Ectodermal cell (in vitro differentiated cells): ENCODE results near the gene DNAJC22.
"Not testable (repeated sequence)": the region's sequence is repeated elsewhere in the genome, so short reads cannot be mapped to it uniquely, and the experiment has no call there.

Experiments used
- H3K27ac ChIP-seq: 2 replicates; pipeline ENCODE4 v1.7.0; 2013; ENCODE audit warnings: mild to moderate bottlenecking, low read depth, low read length; ENCODE audit not compliant: insufficient read depth, poor library complexity, severe bottlenecking
- H3K27me3 ChIP-seq: 2 replicates; pipeline ENCODE4 v1.7.0; 2013; ENCODE audit warnings: mild to moderate bottlenecking, low read length; ENCODE audit not compliant: insufficient read depth, control insufficient read depth, poor library complexity, severe bottlenecking
- H3K36me3 ChIP-seq: one replicate; pipeline ENCODE4 v1.7.0; 2013; ENCODE audit warnings: low read length; ENCODE audit not compliant: control insufficient read depth, insufficient read depth
- H3K4me1 ChIP-seq: one replicate; pipeline ENCODE4 v1.7.0; 2013; ENCODE audit warnings: low read length; ENCODE audit not compliant: control insufficient read depth, insufficient read depth
- H3K4me3 ChIP-seq: 2 replicates; pipeline ENCODE4 v1.7.0; 2013; ENCODE audit warnings: low read depth, low read length, control low read depth; ENCODE audit not compliant: insufficient read depth
- H3K9me3 ChIP-seq: 2 replicates; pipeline ENCODE4 v1.7.0; 2013; ENCODE audit warnings: mild to moderate bottlenecking, low read length, moderate library complexity; ENCODE audit not compliant: control insufficient read depth
- WGBS, 2 experiments: methylation state at CpG; one replicate each; pipeline ENCODE4 v1.1.7; 2013; ENCODE audit warnings: missing lambda C conversion rate in 2 of 2; 5-methylcytosine and 5-hydroxymethylcytosine counted together

DNAJC22 gene

GRCh38 chr12:49330631-49331379 is 15.9 kb upstream of the DNAJC22 start:
- H3K27me3 ChIP-seq, result peaks cover 41% of the 10 kb centered on the region
- no peaks in the 10 kb centered on the region for H3K4me1 ChIP-seq
- no peak overlapping the region for H3K27ac ChIP-seq
- 89 to 93% methylated on average over 14 of the region's 14 CpGs for WGBS, 2 experiments
- peaks cover 38% of the 10 kb centered on the region for H3K36me3 ChIP-seq
- no peaks in the 10 kb centered on the region for H3K9me3 ChIP-seq
- H3K4me3 ChIP-seq, result no peak overlapping the region

GRCh38 chr12:49331380-49332222 is 15.1 kb upstream of the DNAJC22 start:
- H3K27ac ChIP-seq, result no peak overlapping the region
- H3K9me3 ChIP-seq, result no peaks in the 10 kb centered on the region
- H3K4me3 ChIP-seq, result no peak overlapping the region
- no peaks in the 10 kb centered on the region for H3K4me1 ChIP-seq
- H3K27me3 ChIP-seq, result peaks cover 49% of the 10 kb centered on the region
- 67 to 68% methylated on average over 11 of the region's 11 CpGs for WGBS, 2 experiments
- peaks cover 32% of the 10 kb centered on the region for H3K36me3 ChIP-seq

GRCh38 chr12:49332441-49332861 is 14.2 kb upstream of the DNAJC22 start:
- no peak overlapping the region for H3K27ac ChIP-seq
- H3K9me3 ChIP-seq, result no peaks in the 10 kb centered on the region
- peaks cover 57% of the 10 kb centered on the region for H3K27me3 ChIP-seq
- 67 to 70% methylated on average over 17 of the region's 17 CpGs for WGBS, 2 experiments
- H3K4me1 ChIP-seq, result peaks cover 3% of the 10 kb centered on the region
- peaks cover 23% of the 10 kb centered on the region for H3K36me3 ChIP-seq
- H3K4me3 ChIP-seq, result no peak overlapping the region

- Histone ChIP-seq H3K36me3 (peaks cover 20% of the 10 kb centered on the region), H3K27me3 (peaks cover 62% of the 10 kb centered on the region), H3K27ac (no peak overlapping the region), H3K4me1 (peaks cover 8% of the 10 kb centered on the region), H3K4me3 (no peak overlapping the region), H3K9me3 (no peaks in the 10 kb centered on the region)
- 48 to 53% methylated on average over 40 of the region's 40 CpGs for WGBS, 2 experiments
Measured at GRCh38 chr12:49332891-49333371, 13.8 kb upstream of the DNAJC22 start.

GRCh38 chr12:49333778-49334177 is 12.9 kb upstream of the DNAJC22 start:
- not testable (repeated sequence) for H3K27ac ChIP-seq, H3K4me3 ChIP-seq, H3K9me3 ChIP-seq
- H3K36me3 ChIP-seq, result peaks cover 19% of the 10 kb centered on the region
- peaks cover 10% of the 10 kb centered on the region for H3K4me1 ChIP-seq
- peaks cover 71% of the 10 kb centered on the region for H3K27me3 ChIP-seq
- 91 to 93% methylated on average over 19 to 20 of the region's 21 CpGs for WGBS, 2 experiments

GRCh38 chr12:49334226-49334625 is 12.5 kb upstream of the DNAJC22 start:
- Histone ChIP-seq H3K27ac (no peak overlapping the region), H3K4me1 (peaks cover 10% of the 10 kb centered on the region), H3K9me3 (no peaks in the 10 kb centered on the region), H3K36me3 (peaks cover 14% of the 10 kb centered on the region), H3K27me3 (peaks cover 75% of the 10 kb centered on the region), H3K4me3 (no peak overlapping the region)
- whole genome bisulfite sequencing, 2 experiments, result 89 to 90% methylated on average over 19 of the region's 19 CpGs

GRCh38 chr12:49334681-49335080 is 12.0 kb upstream of the DNAJC22 start:
- H3K27me3 ChIP-seq, result peaks cover 80% of the 10 kb centered on the region

GRCh38 chr12:49335118-49335954 is 11.4 kb upstream of the DNAJC22 start:
- Histone ChIP-seq H3K4me1 (peaks cover 10% of the 10 kb centered on the region), H3K36me3 (peaks cover 6% of the 10 kb centered on the region), H3K4me3 (no peak overlapping the region), H3K9me3 (no peaks in the 10 kb centered on the region), H3K27ac (no peak overlapping the region), H3K27me3 (peaks cover 86% of the 10 kb centered on the region)
- WGBS, 2 experiments, result 79 to 81% methylated on average over 16 of the region's 16 CpGs

More at GRCh38 chr12:49334681-49335080, 12.0 kb upstream of the DNAJC22 start:
- peaks cover 10% of the 10 kb centered on the region for H3K4me1 ChIP-seq
- no peak overlapping the region for H3K4me3 ChIP-seq
- peaks cover 10% of the 10 kb centered on the region for H3K36me3 ChIP-seq
- 87 to 88% methylated on average over 12 of the region's 12 CpGs for WGBS, 2 experiments
- no peak overlapping the region for H3K27ac ChIP-seq
- no peaks in the 10 kb centered on the region for H3K9me3 ChIP-seq

- WGBS, 2 experiments, result 23 to 28% methylated on average over 72 of the region's 72 CpGs
- H3K4me3 ChIP-seq, result no peak overlapping the region
Measured at GRCh38 chr12:49335955-49336644, 10.6 kb upstream of the DNAJC22 start.

More at GRCh38 chr12:49335955-49336644, 10.6 kb upstream of the DNAJC22 start:
- no peaks in the 10 kb centered on the region for H3K36me3 ChIP-seq
- H3K27me3 ChIP-seq, result peaks cover 94% of the 10 kb centered on the region
- H3K27ac ChIP-seq, result no peak overlapping the region
- no peaks in the 10 kb centered on the region for H3K9me3 ChIP-seq
- peaks cover 13% of the 10 kb centered on the region for H3K4me1 ChIP-seq
